ENCODE results near the gene PXN. TPM values are rescaled to one million over a fixed set of nuclear protein-coding genes. Genes with fewer than 3 reads are reported as not detected.

The PXN gene
- polyA plus RNA-seq, 2 of the 4 experiments (the other 2 are of a cell fraction) = 40.1 to 97.0 TPM

- TF ChIP-seq FOSB (CRISPR knock-in tag; IDR thresholded peaks at IDR 0.05) (no peak), ZNF302 (CRISPR knock-in tag; IDR thresholded peaks at IDR 0.05) (no peak), MYC (IDR thresholded peaks at IDR 0.05; ENCODE audit: borderline replicate concordance, low read length) (no peak), JUNB (IDR thresholded peaks at IDR 0.05) (no peak), BCL3 (IDR thresholded peaks at IDR 0.05) (no peak), ZFP36 (IDR thresholded peaks at IDR 0.05; ENCODE audit: borderline replicate concordance, partially characterized antibody) (no peak)
These were observed 25.6 kb downstream of the PXN start (continued) for GRCh38 chr12:120239776-120240494.

GRCh38 chr12:120238839-120239445 is 26.6 kb downstream of the PXN start:
- Histone ChIP-seq H3K27ac (peak overlapping the region; percentile 93 to 100), H3K4me3 (no peak overlapping the region), H3K4me2 (peak overlapping the region; percentile 75), H3K9me3 (no peaks in the 10 kb centered on the region), H3K4me1 (peaks cover 94% of the 10 kb centered on the region)
- TF ChIP-seq EHF (CRISPR knock-in tag; IDR thresholded peaks at IDR 0.05) (no peak), ZC3H11A (IDR thresholded peaks at IDR 0.05) (no peak)
- ATAC-seq (no peak), DNase-seq (ENCODE audit: low read depth in 1 of 2, low spot score in 1 of 2) (no peak), FAIRE-seq (no peak)
- ChIA-PET CTCF (interaction anchor here (0.6 to 43.7 kb wide), 5 partner anchors 14 to 891 kb away, joined by 3 to 1367 read pairs (median 5); partner anchors contain the start of genes PXN and RPLP0), POLR2A (interaction anchor here (0.6 to 4.1 kb wide), 6 partner anchors 8 to 1865 kb away, joined by 3 to 30 read pairs (median 7); partner anchors contain the start of genes RNU4-2 and RPLP0)
- WGBS (ENCODE audit: missing lambda C conversion rate) = 89% methylated on average over 12 of the region's 12 CpGs

GRCh38 chr12:120238217-120238616 is 27.3 kb downstream of the PXN start:
- FAIRE-seq = no peak
- POLR2A ChIA-PET = interaction anchor here (1.1 to 4.1 kb wide), 6 partner anchors 7 to 53 kb away, joined by 3 to 30 read pairs (median 7); partner anchors contain the start of genes RNU4-2 and RPLP0

GRCh38 chr12:120237360-120238171 is 28.0 kb downstream of the PXN start:
- Histone ChIP-seq H3K9me3 (no peaks in the 10 kb centered on the region), H3K4me1 (peaks cover 95% of the 10 kb centered on the region), H3K4me2 (peak overlapping the region; percentile 75), H3K4me3 (peak overlapping the region; percentile 24; the same call in 1 of the 3 replicates), H3K27ac (peak overlapping the region; percentile 93 to 100)
- ChIA-PET POLR2A (interaction anchor here (1.0 to 4.1 kb wide), 5 partner anchors 8 to 56 kb away, joined by 3 to 30 read pairs (median 8); partner anchors contain the start of genes RNU4-1, RNU4-2 and RPLP0), CTCF (interaction anchor here (0.5 to 43.7 kb wide), 4 partner anchors 13 to 77 kb away, joined by 3 to 1367 read pairs (median 328); partner anchors contain the start of gene PXN)
- DNase-seq (ENCODE audit: low read depth in 1 of 2, low spot score in 1 of 2) (peak; percentile 70 to 89), ATAC-seq (peak in 1 of 2 experiments; percentile 28; a peak in 3 of 6 replicates), FAIRE-seq (no peak)
- WGBS (ENCODE audit: missing lambda C conversion rate) = 12% methylated on average over 13 of the region's 13 CpGs
- no peak for TF ChIP-seq CBX2 (IDR thresholded peaks at IDR 0.05; ENCODE audit: borderline replicate concordance, low read depth)
- TF ChIP-seq FOSL2 (IDR thresholded peaks at IDR 0.05) = no peak
- TF ChIP-seq FOSL2 (CRISPR knock-in tag; IDR thresholded peaks at IDR 0.05) = peak; percentile 44
- TF ChIP-seq KDM5A (IDR thresholded peaks at IDR 0.05) = no peak
- peak in 1 of 2 experiments; percentile 20; a peak in 1 of 5 replicates for TF ChIP-seq JUN (IDR thresholded peaks at IDR 0.05)
- peak; percentile 27; the same call in 1 of the 2 replicates for TF ChIP-seq GATA3 (IDR thresholded peaks at IDR 0.05; ENCODE audit: borderline replicate concordance)
- TF ChIP-seq USF2 (IDR thresholded peaks at IDR 0.05) = peak; percentile 47
- TF ChIP-seq ZNF302 (CRISPR knock-in tag; IDR thresholded peaks at IDR 0.05) = peak; percentile 7; the same call in 1 of the 2 replicates
- TF ChIP-seq EP300 (IDR thresholded peaks at IDR 0.05) = peak in 1 of 2 experiments; percentile 23; a peak in 1 of 5 replicates
- TF ChIP-seq MAX (IDR thresholded peaks at IDR 0.05) = peak; percentile 59
- TF ChIP-seq ZSCAN20 (CRISPR knock-in tag; IDR thresholded peaks at IDR 0.05) = 0 out of 2 replicates have a peak, but pooled peaks have one; percentile 17

More at GRCh38 chr12:120238217-120238616, 27.3 kb downstream of the PXN start:
- TF ChIP-seq MAX (IDR thresholded peaks at IDR 0.05) (no peak), RCOR1 (IDR thresholded peaks at IDR 0.05; ENCODE audit: low read depth, low read length) (no peak)
- ATAC-seq = no peak
- no peak for DNase-seq (ENCODE audit: low read depth in 1 of 2, low spot score in 1 of 2)
- H3K4me1 ChIP-seq = peaks cover 94% of the 10 kb centered on the region
- WGBS (ENCODE audit: missing lambda C conversion rate) = 74% methylated on average over 9 of the region's 9 CpGs
- H3K4me3 ChIP-seq = no peak overlapping the region
- H3K9me3 ChIP-seq = no peaks in the 10 kb centered on the region
- H3K4me2 ChIP-seq = peak overlapping the region; percentile 75
- H3K27ac ChIP-seq = peak overlapping the region; percentile 93 to 100
- CTCF ChIA-PET = interaction anchor here (0.5 to 43.7 kb wide), 5 partner anchors 13 to 892 kb away, joined by 3 to 1367 read pairs (median 4); partner anchors contain the start of gene PXN

Data from A549 (cell line).